22Rv1 (cell line): ENCODE measurements around the gene TEX264.

Experiments used
- H3K27ac ChIP-seq: fragments of 450-650 bp; 2 replicates; pipeline ENCODE4 v1.5.1; 2017
- CTCF ChIP-seq: fragments of 450-650 bp; IDR thresholded peaks from 2 replicates; pipeline ENCODE4 v1.5.1; 2017; ENCODE audit warnings: mild to moderate bottlenecking
- ZFX ChIP-seq: fragments of 450-650 bp; IDR thresholded peaks from 2 replicates; pipeline ENCODE4 v1.6.1; 2017; ENCODE audit warnings: antibody characterized with exemption, borderline replicate concordance

TEX264 gene

DNA sequence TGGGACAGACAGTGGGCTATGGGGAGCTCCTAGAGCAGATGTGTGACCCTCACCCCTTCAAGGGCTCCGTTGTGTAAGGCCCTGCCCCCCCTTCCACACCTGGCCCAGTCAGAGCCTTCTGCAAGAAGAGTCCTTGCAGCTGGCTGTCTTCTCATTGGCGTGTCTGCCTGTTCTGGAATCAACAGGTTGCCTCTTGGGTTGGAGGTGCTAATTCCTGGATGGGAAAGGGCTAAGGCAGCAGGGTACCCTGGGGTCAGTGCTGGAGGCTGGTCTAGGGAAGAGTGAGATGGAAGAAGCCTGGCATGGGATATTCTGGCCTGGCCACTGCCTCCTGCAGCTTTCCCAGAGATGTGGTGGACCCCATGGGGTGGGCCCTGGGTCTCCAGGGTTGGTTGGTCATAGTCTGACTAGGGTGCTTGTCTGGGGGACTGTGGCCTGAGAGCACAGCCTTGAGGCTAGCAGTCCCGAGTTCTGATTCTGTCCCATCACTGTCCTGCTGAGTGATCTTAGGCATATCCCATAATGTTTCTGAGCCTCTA, 5.1 kb downstream of the TEX264 start:
- TF ChIP-seq ZFX (no peak), CTCF (no peak)

DNA sequence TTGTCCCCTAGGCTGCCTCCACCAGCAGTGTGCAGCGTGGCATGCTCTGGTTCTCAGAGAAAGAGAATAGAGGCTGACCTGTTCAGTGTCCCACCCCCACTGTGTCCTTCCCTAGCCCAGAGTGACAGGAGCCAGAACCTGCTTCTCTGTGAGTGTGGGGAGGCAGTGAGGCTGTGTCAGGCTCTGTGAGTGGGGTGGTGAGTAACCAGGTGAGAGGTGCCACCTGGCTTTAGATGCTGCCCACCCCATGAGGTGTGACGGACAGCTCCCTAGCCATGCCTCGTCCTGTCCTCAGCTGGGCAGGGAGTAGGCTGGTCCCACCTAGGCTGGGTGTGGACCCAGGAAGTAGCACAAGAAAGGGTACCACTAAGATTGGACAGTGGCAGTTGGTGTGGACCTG, 6.3 kb downstream of the TEX264 start:
- H3K27ac ChIP-seq: no peak overlapping the region

More for the DNA sequence above, 5.1 kb downstream of the TEX264 start:
- H3K27ac ChIP-seq: no peak overlapping the region

GRCh38 chr3:51678186-51678585, 7.1 kb downstream of the TEX264 start:
- no peak for TF ChIP-seq ZFX
- no peak for TF ChIP-seq CTCF
- H3K27ac ChIP-seq: no peak overlapping the region

More for the DNA sequence above, 6.3 kb downstream of the TEX264 start:
- TF ChIP-seq ZFX (no peak), CTCF (no peak)

DNA sequence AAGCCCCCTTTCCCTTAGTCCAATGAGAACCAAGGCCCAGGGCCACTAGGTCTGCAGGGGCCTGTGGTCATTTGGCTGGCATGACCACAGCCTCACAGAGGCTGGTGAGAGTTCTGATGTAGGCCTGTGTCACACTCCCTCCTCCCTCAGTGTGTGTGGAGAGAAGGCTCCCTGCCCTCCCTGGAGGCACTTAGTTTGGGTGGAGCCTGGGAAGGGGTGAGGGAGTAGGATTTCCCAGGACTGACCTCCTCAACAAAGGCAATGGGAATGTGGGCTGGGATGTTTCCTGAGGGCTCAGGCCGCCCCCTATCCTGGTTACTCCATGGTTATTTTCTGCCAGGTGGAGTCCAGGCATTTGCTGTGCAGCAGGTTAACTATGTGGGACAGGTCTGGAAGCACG, 7.6 kb downstream of the TEX264 start:
- no peak overlapping the region for H3K27ac ChIP-seq
- TF ChIP-seq ZFX (no peak), CTCF (no peak)

DNA sequence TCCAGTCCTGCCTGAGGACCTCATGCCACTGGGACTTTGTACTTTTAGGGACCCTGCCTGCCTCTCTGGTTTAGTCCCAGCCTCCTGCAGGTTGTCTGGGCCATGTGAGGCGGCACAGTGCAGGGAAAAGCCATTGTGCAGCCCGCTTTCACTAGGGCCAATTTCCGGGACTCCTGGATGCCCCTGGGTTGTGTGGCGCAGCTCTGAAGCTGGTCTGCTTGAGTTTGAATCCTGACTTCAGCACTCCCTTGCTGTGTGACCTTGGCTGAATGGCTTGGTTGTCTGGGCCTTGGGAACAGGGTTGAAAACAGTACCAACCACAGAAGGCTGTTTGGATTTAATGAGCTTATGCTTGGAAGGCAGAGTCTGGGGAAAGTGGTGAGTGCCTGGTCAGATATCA, 8.3 kb downstream of the TEX264 start:
- TF ChIP-seq CTCF (no peak), ZFX (no peak)
- H3K27ac ChIP-seq: no peak overlapping the region

GRCh38 chr3:51679777-51680176, 8.7 kb downstream of the TEX264 start:
- H3K27ac ChIP-seq: no peak overlapping the region
- TF ChIP-seq CTCF (no peak), ZFX (no peak)

- TF ChIP-seq CTCF (no peak), ZFX (no peak)
- no peak overlapping the region for H3K27ac ChIP-seq
Measured at GRCh38 chr3:51680196-51680595, 9.1 kb downstream of the TEX264 start.
